ENCODE results near the gene CLEC4M.
"Not testable (repeated sequence)": the region's sequence is repeated elsewhere in the genome, so short reads cannot be mapped to it uniquely, and the experiment has no call there.

CLEC4M gene

DNA sequence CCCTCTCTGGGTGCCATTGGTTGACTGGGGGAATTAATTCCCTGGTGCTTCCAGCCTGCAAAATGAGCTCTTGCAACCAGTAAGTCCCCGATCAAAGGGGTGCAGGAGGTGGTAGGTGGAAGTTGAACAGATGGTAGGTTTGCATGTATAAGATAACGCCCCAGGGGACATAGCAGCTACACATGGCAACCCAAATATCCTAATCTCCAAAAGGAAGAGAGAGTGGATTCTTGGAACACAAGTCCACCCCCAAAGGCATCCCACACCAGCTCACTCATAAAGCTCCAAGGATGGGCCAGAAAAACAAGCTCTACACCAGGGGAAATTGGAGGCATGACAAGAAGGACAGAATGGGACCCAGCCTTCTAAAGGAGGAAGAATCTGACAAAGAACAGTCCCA lies 20.5 kb upstream of the CLEC4M start:
- no peak for DNase-seq

DNA sequence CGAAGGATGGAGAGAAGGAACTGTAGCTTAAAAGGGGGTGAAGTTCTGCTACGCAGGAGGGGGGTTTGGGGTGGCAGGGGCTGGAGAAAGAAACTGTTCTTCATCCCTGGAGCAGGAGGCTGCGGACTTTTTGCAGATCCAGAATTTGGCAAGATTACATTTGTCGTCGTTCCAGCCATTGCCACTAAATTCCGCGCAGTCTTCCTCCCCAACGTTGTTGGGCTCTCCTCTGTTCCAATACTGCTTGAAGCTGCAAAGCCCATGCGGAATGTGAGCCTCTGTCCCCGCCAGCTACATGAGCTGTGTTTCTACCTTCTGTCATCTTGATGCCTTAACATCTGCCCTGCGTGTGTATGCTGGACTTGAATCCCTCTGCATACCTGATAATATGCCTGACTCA lies 20.1 kb upstream of the CLEC4M start:
- DNase-seq = no peak

DNA sequence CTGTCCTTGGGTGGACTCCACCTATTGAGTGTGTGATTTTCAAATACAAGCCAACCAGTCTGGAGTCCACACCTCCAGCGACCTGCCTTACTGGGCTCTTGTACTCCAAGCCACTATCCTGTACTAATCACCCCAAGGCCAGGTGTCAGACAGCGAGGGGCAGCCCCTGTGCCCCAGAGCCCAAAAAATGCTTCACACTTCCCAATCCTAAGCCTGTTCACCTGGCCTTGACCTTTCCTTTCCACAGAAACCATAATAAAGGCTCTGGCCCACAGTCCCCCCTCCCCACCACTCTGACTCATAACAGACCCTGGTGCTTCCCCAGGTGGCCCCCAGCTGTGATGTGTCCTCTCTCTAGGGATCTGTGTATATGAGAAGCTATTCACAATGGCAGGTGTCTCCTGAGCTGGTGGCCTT lies 19.6 kb upstream of the CLEC4M start:
- no peak for DNase-seq

DNA sequence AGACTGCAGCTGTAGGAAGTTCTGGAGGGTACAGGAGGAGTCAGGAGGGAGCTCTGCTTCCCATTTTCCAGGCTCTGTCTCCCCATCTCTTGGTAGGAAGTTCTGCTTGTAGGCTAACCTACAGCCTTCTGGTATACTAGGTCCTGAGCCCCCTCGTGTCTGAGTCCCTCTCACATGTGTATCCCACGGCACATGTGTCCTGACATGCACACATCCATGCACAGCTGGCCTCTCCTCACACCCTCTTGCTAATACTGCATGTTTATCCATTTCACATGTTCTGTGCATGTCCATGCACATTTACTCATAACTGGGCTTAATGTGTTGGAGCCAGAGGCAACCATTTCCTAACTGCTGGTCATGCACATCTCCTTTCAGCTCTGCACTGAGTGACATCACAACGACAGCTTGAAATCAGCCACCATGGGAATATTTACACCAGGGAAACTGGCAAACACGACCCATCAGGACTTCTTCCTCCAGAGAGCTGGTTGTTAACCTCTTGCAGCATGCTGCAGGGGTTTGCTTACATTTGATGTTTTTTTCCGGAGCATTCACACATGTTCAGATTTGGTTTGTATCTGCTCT lies 18.8 kb upstream of the CLEC4M start:
- no peak for DNase-seq

DNA sequence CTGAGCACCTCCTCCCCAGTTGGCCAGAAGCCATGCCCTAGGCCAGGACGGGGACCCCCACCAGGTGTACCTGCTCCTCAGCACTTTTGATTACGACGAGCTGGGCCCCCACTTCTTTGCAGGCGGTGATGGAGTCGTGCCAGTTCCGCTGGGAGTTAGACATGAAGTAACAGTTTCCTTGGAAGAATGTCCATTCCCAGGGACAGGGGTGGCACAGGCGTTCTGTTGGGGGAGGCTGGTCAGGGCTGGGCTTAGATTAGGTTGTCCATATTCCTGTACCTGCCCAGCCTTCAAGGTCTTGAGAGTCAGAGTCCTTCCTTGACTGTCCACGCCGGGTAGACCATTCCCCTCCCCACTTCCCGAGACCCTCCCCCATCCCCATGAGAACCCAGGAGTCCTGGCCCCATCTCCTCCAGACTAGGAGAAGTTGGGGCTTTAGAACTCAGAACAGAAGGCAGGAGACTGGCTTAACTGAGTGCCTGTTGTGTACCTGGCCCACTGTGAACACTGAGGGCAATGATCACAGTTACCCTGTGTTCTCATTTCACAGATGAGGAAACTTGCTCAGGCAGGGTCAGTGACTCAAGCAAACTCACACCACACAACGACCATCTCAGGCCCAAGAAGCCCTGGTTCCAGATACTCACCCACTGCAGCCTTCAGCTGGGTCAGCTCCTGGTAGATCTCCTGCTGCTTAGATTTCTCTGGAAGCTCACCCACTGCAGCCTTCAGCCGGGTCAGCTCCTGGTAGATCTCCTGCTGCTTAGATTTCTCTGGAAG lies 18.0 kb upstream of the CLEC4M start:
- no peak for DNase-seq

DNA sequence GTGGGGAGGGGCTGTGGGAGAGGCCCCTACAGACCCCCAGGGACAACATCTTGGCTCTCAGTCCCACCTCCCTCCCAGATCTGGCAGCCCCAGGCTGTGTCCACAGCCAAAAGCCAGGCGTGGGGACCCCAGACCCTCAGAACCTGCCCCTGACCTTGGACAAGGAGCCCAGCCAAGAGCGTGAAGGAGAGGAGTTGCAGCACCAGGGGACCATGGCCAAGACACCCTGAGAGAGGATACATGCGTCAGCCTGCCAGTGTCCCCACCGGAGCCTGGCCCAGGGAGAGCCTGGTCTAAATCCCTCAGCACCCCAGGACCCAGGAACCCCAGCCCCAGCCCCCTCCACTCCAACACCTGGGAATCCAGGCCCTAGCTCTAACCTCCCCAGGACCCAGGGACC lies 16.7 kb upstream of the CLEC4M start:
- DNase-seq = not testable (repeated sequence)

DNA sequence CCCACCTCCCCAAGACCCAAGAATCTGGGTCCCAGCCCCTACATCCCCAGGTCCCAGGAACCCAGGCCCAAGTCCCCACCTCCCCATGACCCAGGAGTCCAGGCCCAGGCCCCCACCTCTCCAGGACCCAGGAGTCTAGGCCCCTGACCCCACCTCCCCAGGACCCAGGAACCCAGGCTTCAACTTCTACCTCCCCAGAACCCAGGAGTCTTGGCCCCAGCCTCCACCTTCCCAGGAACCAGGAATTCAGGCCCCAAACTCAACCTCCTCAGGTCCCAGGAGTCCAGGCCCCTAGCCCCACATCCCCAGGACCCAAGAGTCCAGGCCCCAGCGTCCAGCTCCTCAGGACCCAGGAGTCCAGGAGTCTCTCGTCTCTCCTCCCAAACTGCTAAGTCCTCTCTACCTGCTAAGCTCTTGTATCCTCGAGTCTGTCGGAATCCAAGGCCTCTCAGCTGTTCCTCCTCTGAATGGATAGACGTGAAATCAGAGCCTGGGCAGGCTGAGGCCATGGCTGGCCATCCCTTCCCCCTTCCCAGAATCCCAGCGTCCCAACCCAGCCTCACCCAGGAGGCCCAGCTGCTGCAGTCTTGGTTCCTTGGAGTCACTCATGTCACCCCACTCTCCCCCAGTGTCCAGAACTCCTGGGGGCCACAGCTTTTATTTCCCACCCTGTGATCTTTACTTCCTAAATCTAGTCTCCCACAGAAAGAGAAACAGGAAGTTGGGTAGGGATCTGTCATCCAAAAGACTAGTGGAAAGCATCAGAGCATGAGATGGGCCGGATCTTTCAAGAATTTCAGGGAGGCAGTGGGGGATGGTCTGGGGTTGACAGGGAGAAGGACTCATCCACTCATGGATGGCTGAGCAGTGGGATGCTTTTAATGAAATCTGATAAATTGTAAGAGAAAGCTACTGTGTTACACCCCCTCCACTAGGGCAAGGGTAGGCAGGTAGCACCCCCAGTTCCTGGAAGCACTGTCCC lies 15.8 kb upstream of the CLEC4M start, which contains the start of gene CD209:
Gene CD209, minus strand, starts transcription at position 632 of the 982 bp plus-strand sequence. Its CDS starts 23 bp downstream, at position 609.
- DNase-seq = no peak

DNA sequence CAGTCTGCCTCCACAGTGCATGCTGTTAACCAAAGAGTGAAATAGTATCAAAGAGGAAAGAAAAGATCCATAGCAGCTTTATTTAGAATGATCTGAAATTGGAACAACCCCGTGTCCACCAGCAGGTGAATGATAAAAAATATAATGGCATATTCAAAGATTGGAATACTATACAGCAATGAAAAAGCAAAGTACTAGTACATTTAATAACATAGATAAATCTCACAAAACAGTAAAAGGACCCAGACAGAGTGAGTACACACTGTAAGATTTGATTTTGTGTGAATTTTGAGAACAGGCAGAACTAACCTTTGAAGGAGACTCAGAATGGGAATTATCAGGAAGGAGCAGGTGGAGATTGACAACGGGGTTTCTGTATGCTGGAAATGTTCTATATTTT lies 14.9 kb upstream of the CLEC4M start:
- no peak for DNase-seq

DNA sequence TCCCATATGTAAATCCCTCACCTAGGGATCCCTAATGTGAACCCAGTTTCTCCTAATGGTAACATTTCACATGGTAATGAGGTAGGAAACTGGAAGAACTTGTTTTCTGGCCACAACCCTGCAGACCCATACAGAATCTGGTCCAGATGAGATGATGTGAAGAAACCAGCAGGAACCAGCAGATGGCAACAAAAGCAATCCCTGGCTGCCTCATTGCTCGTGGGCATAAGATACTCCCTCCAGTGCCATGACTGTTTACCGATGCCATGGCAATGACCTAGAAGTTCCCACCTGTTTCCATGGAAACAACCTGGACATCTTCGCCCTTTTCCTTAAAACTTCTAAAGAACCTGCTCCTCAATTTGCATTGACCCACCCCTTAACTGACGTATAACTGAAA lies 14.3 kb upstream of the CLEC4M start:
- no peak for DNase-seq

DNA sequence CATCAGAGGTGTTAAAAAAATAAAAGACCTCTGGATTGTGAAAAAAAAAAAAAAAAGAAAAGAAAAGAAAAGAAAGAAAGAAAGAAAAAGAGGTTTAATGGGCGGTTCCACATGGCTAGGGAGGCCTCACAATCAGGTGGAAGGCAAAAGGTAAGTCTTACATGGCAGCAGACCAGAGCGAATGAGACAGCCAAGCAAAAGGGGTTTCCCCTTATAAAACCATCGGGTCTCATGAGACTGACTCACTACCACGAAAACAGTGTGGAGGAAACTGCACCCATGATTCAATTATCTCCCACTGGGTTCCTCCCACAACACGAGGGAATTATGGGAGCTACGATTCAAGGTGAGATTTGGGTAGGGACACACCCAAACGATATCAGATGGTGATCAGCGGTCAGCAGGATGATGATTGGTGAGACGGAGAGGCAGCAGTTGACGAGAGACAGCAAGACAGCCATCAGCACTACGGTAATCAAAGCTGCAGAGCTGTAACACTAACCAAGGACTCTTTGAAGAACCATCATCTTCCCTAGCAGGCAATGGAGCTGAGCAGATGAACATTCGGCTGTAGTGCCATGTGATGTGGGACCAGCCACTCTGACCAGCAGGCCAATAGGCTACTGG lies 11.8 kb upstream of the CLEC4M start:
- DNase-seq = no peak

DNA sequence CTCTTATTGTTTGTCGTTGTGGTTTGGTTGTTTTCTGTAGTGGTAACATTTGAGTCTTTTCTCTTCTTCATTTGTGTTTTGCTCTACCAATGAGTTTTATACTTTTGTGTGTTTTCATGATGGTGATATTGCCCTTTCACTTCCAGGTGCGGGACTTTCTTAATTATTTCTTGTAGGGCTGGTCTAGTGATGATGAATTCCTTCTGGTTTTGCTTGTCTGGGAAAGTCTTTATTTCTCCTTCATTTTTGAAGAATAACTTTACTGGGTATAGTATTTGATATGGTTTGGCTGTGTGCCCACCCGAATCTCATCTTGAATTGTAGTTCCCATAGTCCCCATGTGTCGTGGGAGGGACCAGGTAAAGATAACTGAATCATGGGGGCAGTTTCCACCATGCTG lies 6.8 kb upstream of the CLEC4M start:
- DNase-seq = no peak

DNA sequence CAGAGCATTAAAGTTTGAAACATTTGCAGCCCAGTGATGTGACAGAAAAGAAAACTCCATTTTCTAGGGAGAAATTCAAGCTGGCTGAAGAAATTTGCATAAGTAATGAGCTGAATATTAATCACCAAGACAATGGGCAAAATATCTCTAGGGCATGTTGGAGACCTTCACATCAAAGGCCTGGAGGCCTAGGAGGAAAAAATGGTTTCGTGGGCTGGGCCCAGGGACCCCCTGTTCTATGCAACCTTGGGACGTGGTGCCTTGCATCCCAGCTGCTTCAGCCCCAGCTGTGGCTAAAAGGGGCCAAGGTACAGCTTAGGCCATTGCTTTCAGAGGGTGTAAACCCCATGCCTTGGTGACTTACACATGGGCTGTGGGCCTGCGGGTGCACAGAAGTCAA lies 5.7 kb upstream of the CLEC4M start:
- DNase-seq = no peak

DNA sequence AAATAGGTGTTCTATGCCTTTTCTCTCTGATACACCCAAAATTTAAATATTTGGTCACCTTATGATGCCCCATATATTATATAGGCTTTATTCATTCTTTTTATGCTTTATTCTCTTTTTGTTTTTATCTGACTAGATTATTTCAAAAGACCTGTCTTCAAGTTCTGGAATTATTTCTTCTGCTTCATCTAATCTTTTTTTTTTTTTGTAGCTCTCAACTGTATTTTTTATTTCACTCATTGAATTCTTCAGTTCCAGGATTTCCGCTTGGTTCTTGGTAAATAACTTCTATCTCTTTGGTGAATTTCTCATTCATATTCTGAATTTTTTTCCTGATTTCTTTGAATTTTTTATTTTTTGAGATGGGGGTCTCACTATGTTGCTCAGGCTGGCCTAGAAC lies 3.9 kb upstream of the CLEC4M start:
- DNase-seq = no peak

DNA sequence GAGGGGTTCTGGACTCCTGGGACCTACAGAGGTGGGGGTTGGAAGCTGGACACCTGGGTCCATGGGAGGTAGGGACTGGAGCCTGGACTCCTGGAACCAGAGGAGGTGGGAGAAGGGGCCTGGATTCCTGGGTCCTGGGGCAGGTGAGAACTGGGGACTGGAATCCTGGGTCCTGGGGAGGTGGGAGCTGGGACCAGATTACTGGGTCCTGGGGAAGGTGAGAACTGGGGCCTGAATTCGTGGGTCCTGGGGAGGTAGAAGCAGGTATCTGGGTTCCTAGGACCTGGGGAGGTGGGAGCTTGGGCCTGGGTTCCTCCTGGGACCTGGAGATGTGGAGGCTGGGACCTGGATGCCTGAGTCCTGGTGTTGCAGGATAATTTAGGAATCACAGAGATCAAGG lies 653 bp downstream of the CLEC4M start:
- DNase-seq = no peak

DNA sequence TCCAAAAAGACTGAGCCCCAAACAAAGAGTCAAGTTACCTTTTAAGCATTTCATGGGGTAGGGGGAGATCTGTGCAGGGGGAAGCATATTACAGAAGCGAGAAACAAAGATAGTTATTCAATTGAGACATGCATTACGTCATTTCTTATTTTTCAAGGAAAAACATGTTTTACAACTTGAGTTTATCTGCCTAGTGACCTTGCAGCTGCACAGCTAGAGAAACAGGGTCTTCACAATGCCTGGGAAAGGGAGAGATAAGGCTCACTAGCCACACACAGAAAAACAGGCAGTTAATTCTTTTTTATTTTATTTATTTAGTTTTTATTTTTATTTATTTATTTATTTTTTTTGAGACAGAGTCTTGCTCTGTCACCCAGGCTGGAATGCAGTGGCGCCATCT lies 1.1 kb downstream of the CLEC4M start:
- not testable (repeated sequence) for DNase-seq

DNA sequence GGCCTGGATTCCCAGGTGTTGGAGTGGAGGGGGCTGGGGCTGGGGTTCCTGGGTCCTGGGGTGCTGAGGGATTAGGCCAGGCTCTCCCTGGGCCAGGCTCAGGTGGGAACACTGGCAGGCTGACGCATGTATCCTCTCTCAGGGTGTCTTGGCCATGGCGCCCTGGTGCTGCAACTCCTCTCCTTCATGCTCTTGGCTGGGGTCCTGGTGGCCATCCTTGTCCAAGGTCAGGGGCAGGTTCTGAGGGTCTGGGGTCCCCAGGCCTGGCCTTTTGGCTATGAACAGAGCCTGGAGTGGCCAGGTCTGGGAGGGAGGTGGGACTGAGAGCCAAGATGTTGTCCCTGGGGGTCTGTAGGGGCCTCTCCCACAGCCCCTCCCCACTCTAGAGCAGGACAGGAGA lies 2.0 kb downstream of the CLEC4M start:
- not testable (repeated sequence) for DNase-seq

DNA sequence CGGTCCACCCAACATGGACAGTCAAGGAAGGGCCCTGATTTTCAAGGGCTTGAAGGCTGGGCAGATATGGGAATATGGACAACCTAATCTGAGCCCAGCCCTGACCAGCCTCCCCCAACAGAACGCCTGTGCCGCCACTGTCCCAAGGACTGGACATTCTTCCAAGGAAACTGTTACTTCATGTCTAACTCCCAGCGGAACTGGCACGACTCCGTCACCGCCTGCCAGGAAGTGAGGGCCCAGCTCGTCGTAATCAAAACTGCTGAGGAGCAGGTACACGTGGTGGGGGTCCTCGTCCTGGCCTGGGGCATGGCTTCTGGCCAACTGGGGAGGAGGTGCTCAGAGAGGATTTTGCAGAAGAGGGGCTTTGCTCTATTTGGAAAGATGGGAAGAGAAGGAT lies 3.5 kb downstream of the CLEC4M start:
- no peak for DNase-seq

DNA sequence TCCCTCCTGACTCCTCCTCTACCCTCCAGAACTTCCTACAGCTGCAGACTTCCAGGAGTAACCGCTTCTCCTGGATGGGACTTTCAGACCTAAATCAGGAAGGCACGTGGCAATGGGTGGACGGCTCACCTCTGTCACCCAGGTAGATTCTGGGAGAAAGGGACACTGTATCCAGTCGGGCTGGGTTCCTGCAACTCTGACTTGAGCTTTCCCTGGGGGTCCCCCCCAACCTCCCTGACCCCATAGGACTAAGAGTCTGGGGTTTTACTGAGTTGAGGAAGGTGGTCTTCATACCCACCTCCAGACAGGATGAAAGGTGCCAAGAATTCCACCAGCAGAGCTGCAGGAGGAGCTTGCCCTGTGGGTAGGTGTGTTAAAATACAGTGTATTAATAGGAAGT lies 4.4 kb downstream of the CLEC4M start:
- DNase-seq = no peak

DNA sequence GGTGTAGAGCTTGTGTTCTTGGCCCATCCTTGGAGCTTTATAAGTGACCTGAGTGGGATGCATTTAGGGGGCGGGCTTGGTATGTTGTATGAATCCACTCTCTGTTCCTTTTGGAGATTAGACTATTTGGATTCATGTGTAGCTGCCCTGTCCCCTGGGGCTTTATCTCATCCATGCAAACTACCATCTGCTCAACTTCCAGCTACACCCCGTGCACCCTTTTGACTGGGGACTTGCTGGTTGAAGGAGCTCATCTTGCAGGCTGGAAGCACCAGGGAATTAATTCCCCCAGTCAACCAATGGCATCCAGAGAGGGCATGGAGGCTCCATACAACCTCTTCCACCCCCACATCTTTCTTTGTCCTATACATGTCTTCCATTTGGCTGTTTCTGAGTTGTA lies 6.1 kb downstream of the CLEC4M start:
- no peak for DNase-seq

DNA sequence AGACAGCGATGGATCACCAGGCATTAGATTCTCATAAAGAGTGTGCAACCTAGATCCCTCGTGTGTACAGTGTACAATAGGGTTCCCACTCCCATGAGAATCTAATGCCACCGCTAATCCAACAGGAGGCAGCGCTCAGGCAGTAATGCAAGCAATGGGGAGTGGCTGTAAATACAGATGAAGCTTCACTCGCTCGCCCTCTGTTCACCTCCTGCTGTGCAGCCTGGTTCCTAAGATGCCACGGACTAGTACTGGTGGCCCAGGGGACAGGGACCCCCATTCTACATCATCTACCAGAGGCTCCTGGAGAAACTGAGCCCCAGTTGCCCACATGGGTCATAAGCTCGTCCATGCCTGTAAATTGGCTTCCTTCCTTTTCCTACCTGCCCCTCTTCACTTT lies 8.0 kb downstream of the CLEC4M start:
- DNase-seq = no peak

DNA sequence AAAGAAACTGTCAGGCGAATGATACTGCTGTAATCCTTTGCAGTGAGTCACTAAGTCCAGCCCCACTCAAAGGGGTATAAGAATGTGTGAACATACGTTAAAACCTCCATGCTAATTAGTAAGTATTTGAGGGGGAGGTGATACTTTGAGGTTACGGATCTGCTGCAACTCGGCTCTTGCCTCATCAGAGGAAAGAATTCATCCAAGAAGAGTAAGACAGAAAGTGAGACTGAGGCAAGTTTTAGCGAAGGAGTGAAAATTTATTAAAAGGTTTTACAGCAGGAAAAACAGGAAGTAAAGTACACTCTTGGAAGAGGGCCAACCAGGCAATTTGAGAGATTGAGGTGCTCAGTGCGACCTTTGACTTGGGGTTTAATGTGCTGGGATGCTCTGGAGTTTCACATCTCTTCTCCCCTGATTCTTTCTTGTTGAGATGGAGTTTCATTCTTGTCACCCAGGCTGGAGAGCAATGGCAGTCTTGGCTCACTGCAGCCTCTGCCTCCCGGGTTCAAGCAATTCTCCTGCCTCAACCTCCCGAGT lies 9.8 kb downstream of the CLEC4M start:
- DNase-seq = peak; percentile 55

DNA sequence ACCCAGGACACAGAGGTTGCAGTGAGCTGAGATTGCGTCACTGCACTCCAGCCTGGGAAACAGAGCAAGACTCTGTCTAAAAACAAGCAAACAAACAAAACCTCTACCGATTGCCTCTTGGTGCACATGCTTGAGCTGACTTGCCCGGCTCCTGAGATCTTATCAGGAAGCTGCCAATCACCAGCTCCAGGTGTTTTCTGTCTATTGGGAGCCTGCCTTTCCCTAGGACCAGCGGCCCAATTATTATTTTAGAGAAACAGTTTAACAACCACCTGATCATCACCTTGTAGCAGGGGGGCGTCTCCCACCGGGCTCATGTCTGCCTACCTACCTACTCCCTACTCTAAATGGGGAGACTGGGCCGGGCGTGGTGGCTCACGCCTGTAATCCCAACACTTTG lies 10.8 kb downstream of the CLEC4M start:
- DNase-seq = no peak

DNA sequence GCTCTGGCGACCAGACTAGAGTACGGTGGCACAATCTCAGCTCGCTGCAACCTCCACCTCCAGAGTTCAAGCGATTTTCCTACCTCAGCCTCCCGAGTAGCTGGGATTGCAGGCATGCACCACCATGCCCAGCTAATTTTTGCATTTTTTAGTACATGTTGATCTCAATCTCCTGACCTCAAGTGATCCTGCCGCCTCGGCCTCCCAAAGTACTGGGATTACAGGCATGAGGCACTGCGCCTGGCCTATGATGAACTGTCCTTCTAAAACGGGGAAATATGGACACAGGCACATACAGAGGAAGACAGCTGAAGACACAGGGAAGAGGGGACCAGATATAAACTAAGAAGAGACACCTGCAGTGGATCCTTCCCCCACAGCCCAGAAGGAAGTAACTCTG lies 12.7 kb downstream of the CLEC4M start:
- no peak for DNase-seq

Measured in GF-D8 (cell line).